GM21529 (cell line): ENCODE data around the gene HJURP.

Source experiments
- ATAC-seq: cut with Tn5 transposase; IDR thresholded peaks from one replicate; pipeline ENCODE4 v1.9.1; 2021; ENCODE audit not compliant: unreplicated experiment

Gene HJURP

DNA sequence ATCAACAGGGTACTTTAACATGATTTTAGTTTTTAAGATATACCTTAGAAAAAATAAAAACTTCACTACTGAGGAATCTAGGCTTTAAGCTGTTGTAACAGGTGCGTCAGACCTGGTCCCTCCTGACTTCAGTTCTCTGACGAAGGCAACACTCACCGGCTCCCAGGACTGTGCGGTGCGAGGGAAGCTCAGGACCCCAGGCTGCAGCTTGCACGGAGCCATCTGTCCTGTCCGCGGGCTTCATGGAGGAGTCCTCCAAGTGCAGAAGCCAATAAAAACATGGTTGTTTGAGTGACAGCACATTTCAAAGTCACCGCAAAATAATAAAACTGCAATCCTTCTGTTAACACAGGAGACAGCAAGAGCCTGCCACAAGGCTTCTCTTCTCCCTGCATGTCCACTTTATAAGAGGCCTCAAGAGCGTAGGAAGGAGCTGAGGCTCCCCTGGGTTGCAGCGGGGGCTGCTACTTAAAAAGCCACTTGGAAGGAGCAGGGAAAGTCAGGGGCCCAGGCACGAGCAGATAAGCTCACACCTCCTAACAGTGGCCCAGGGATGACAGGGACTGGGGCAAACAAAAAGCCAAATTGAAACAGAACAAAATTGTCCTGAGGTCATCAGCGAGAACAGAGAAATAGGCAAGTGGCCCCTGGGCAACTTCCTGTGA lies 4.6 kb downstream of the HJURP start:
- ATAC-seq, result no peak

DNA sequence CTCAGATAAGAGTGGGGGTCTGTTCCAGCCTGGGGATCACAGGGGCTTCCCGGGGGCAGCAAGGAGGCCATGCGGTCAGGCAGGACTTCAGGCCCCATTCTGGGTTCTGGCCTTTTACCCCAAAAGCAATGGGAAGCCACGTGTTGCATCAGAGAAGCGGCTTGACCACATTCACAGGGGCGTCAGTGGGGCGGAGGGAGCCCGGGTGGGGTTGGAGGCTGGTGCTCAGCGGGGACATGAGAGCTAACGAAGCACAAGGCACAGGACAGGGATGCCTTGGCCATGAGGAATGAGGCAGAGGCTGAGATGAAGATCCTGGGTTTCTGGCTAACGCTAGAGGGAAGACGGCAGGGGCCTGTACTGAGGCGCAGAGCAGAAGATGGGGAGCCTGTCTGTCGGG lies 6.1 kb downstream of the HJURP start:
- no peak for ATAC-seq

DNA sequence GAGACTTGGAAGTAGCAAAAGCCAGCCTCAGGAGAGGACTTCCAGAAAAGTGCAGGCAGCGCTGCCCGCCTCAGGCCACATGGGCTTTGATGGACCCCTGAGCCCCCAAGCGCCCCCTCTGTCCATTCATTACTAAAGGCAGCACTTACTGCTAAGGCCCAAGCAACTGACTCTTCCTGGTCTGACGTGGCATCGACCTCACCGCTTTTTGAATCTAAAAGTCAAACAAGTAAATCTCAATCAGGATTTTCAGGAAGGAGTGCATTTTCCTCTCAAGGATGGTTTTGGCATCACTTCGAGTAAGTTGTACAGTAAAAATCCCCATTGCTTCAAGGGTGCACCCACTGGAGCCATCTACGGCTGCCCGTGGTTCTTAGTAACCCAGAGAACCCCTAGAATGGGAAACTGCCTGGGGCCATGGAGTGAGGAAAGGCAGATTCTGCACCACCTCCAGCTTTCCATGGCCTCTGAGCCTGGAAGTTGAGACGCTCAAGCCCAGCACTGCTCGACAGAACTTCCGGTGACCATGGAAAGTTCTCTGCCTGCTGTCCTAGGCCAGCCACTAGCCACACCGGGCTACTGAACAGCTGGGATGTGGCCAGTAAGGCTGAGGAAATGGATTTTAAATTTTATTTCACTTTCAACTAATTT lies 7.0 kb downstream of the HJURP start:
- no peak for ATAC-seq

DNA sequence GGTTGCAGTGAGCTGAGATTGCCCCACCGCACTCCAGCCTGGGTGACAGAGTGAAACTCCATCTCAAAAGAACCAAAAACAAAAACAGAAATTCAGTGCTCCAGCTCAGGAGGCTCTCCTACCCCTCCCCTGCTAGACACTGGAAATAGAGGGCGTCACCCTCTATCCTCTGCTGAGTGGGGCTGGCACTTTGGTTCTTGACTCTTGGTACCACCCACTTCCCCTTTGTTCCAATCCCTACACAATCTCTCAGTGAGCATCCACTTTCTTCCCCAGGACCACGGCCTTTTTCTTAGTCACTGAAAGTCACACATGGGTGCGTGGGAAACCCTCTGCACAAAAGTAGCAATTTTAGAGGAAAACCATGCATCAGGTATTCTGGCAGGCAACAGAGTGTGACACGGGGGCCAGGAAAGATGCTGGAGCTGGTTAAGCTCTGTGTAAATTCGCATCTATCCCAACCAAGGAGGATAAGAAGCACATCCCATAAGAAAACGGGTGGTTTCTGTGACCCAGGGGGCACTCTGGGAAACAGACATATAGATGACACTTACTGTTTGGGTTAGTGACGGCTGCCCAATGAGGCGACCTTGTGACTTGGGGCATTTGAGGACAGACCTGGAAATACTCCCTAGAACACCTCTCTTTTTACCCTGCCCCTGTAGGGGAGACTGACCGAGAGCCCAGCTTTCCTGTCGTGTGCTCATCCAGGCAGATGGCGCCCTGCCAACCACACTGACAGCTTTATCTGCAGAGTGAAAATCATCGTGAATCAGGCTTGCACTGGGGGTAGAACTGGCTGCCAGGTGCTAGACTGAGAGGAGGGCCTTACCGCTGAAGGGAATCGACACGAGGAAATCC lies 7.7 kb downstream of the HJURP start:
- ATAC-seq, result no peak

DNA sequence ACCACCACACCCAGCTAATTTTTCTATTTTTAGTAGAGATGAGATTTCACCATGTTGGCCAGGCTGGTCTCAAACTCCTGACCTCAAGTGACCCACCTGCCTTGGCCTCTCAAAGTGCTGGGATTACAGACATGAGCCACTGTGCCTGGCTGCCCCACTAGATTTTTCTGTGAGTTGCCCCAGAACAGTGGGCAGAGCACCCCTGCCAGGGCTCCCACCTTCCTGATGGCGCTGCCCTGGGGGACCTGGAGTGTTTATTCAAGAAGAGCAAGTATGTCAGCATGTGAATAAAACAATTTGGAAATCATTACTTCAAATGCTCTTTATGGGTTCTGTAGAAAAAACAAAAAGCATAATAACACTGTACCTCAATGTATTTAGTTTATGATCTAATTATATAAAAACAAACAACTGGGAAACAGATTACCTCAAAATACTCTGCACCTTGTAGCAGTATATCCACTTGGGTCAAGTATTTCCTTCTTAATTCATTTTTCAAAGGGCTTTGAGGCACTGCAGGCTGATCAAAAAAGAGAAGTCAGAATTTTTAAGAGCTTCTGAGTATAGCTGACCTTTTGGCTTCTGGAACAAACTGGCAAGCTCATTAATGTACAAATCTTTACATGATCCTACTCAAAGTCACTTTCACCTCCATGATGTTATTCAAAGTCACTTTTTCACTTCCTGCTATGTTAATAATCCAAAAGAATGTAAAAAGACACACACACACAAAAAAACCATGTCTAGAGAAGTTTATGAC lies 8.9 kb downstream of the HJURP start:
- ATAC-seq, result no peak

DNA sequence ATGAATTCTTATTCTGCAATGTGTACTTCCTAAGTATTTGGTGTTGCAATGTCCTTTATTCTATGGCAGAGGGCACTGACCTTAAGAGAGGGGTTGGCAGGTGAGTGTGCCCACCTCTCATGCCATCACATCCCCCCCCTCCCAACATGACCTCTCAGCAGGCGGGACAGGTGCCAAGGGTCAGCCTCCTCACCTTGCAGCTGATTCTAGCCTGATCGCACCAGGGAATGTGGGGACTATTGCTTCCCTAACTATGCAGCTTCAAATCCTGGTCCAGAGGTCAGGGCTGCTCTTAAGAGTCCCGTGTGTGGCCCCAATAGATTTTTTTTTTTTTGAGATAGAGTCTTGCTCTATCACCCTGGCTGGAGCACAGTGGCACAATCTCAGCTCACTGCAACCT lies 9.5 kb downstream of the HJURP start:
- ATAC-seq, result no peak

DNA sequence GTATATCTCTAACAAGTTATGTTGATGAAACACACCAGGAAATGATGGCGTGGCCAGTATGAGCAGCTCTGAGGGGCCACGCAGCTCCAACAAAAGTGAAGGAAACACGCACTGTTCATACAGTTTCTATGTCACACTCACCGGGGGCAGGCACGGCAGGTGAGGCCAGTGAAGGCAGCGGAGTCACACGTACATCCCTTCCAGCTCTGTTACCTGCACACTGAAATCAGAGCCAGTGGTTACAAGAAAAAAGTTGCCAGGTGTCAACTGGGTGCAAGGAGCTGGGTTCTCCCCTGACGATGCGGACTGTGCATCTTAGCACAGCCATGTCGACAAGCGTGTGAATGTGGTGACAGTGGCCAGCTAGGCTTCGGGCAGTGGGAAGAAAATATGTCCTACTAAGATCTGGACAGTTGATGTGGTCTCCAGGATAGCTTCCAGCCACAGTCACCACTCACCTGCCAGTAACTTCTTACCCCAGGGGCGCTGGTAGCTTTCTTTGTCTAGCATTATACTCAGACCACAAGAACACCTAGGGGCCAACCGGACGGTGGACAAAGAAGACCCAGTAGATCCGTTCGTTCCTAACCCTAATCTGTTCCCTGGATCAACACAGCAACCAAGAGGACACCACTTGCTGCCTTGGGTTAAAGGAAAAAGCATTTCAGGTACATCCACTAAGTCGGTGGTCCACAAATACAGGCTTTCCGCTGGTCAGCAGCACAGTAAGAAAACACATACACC lies 10.1 kb downstream of the HJURP start:
- ATAC-seq, result no peak

DNA sequence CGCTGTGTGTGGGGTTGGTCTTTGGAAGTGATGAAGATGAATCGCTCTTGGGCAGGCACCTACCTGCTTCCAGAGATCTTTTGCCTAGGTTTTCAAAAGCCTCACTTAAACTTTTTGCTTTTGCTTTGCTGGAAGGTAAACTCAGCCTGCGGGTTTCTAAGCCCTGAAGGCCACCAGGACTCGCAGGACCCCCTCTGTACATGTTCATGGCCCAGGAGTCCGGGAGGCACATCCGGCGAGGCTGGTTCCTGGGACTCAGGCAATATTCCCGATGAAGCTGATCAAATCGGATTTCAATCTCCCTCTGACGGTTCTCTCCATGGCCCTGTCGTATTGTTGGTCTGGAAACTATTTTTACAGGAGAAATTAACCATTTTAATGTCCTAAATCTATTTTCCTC lies 13.2 kb downstream of the HJURP start:
- no peak for ATAC-seq

DNA sequence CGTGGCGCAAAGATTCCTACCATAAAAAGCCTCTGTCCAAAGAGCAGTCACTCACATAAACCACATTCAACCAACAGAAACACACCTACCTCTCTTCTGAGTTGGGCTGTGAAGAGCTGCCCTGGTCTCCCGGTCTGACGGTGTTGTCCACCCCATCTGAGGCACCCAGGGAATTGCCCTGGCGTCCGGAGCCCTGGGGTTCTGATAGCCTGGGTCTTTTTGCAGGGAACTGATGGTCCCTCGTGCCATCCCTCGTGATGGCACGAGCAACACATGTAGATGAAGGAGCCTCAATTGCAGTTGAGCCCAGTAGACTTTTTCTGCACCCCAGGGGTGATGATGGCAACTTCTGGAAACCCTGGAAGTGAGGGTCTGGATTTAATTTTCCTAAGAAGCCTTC lies 13.8 kb downstream of the HJURP start:
- no peak for ATAC-seq

DNA sequence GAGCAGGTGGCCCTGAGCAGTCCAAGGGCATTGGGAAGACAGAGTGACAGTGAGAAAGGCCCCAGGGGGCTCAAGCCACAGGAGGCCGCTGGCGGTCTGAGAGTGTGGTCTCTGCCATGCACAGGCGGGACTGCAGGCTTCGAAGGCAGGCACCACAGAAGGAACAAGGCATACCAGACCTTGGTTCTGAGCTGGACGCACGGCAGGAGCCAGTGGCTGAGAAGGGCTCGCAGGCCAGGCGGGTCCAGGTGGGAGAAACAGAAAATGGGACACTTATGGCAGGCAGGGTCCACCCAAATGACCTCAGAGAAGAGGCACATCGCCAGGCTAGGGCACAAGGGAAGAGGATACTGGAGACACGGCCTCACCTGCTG lies 14.9 kb downstream of the HJURP start:
- ATAC-seq, result no peak

DNA sequence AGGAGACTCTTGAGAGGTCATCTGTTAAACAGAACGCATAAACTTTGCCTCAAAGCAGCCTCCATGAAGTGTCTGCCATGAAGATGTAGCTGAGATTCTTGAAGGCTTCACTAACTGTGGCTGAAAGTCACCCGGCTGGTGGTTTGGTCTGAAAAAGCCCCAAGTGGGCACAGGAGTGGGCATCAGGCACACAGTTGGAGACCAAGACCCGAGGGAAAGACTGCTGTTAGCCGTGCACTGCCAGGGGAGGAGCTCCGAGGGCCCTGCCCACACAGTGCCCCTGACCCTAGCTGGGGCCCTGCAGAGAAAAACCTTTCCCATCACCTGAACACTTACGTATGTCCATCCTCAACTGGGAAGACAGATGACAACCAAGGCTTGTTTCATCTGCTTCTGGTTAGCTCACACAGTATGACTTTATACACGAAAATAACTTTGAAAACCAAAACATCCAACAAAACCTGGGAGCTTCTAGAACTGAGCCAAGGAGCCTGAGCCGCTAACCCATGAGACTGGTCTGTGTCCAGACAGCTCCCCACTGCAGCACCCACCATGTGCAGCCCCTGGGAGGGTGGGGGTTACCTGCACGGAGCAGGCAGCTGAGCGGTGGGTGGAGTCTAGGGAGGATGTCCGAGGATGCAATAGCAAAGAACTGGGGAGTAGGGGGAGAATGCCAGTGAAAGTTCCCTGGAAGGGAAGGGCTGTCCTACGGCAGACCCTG lies 15.4 kb downstream of the HJURP start:
- ATAC-seq, result no peak

DNA sequence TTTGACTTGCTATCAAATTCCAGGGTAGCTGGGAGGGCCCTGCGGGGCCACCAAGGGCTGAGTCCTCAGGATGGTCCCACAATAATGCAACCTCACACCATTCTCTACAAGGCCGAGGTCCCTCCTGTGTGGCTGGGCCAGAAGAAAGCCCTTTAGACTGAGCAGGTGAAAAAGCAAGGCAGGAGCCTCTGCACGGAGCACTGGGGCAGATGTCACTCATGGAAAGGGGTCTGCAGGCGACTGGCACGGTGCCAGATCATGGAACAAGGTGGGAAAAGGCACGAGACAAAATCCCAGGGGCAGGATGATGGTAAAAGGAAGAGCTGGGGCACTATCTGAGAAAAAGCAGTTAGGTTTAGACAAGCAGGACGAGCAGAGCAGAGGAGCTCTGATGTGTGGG lies 16.1 kb downstream of the HJURP start:
- no peak for ATAC-seq

DNA sequence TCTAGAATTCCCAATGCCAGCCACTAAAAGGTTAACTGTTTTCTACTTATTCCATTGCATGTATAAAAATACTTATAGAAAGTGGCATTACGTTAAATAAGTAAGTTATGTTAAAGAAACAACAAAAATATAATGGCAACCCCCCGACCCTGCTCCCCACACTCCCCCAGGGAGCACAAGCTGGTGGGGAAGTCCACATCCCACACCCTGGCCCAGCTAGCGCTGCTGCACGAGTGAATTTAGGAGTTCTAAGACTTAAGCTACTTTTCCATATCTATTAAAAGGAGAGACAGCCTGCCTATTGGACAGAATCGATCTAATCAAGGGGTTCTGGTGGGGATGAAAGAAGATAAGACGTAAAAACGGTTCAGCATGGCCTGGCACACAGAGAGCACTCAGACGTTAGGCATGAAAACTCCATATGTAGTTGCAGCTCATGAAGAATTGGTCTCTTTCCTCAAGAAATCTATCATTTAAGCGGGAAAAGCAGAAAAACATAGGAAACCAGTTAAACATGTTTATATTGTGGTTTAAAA lies 16.6 kb downstream of the HJURP start:
- ATAC-seq, result no peak

DNA sequence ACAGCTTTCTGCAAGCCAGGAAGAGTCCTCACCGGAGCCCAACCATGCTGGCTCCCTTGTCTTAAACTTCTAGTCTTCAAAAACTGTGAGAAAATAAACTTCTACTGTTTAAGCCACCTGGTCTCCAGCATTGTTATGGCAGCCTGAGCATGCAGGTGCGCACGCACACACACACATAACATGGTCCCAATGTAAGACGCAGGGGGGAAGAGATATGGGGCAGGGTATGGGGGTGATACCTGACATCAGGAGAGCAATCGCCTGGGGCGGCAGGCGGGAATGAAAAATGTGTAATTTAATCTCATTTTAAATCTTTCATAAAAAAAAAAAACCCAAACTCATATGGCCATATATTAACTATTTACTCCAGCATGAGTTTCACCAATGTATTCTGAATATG lies 18.0 kb downstream of the HJURP start:
- no peak for ATAC-seq

DNA sequence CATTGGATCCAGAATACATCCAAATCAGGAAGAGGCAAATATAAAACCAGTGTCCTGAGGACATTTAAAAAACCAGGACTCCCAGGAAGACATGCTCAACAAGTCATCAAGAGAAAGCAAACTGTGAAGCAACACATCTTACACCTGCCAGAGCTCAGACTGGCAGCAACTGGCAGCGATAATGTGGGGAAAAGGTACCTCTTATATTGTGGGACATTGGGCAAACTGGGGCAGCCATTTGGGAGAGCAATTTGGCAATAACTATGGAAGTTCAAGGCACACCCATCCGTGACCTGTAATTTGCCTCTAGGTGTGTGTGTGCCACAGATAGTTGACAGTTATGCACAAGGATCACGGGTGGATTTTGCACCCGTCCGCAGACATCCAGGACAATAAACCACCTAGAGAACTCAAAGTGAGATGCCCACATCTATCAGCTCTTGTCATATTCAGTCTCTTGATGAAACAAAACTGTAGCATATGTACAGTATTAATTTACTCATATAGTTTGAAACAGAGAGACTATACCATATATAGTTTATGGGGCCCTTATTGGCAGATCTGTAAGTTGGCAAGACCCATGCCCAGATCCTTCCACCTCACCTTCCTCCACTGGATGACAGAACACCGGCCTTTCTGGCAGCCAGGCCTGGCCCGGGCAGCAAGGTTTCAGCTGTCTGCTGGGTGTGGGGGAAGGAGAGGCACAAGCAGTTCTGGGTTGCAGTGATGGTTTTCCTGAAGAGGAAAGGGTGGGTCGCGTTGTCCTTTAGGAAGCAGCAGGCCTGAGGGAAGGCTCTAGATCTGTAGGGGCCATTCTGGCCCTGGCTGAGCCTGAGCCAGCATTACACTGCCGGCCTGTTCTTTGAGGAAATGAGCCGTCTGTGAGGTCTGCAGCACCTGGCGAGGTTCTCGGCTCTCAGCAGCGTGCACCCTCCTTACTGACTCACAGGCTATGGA lies 18.8 kb downstream of the HJURP start:
- no peak for ATAC-seq

DNA sequence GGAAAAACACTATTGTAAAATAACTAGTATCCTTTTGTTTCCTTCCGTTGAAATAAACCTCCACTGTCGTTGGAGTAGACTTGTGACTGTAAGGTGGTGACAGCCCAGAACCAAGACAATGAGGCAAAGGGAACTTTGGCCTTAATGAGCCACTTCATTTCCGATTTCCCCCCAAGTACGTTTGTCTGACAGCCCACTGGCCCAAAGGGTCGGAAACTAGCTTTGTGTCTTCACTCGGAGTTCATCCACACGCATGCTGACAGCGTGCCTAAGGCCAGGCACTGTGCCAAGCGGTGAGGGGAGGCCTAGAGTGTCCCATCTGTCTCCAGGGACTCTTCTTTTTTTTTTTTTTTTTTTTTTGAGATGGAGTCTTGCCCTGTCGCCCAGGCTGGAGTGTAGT lies 21.0 kb downstream of the HJURP start:
- no peak for ATAC-seq

DNA sequence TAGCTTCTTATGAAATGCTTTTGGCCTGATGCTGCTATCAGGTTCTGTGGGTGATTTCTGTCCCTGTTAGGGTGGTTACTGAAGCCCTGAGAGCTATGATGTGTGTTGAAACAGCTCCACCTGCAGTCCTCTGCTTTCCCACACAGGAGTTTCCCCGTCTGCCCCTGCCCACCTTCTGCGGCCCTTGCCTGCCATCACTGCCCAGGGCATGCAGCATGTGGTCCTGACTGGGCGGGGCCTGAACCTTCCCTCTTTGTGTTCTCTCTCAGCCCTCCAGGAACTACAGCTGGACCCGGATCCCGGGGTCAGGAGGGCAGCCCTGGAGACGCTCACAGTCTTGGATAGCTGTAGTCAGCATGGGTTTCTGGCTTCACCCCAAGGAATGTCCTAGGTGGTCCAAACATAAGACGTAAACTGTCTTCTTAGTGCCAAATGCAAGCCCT lies 21.4 kb downstream of the HJURP start:
- ATAC-seq, result no peak

DNA sequence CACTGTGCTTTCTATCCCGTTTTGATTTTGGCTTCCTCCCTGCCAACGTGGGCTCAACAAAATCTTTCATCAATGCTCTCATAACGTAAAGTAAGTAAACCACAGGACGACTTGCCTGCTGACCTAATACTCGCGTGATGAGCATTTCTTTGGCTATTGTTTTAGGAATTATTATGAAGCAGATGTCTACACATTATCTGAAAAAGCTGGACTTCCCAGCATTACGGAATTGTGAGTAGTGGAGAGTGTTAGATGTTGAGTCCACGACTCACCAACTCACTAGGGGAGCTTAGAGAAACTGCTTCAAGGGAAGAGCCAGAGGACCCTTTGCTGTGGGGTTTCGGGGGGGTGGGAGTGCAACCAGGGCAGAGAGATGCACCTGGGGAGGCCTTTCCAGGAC lies 21.9 kb downstream of the HJURP start:
- ATAC-seq, result no peak

DNA sequence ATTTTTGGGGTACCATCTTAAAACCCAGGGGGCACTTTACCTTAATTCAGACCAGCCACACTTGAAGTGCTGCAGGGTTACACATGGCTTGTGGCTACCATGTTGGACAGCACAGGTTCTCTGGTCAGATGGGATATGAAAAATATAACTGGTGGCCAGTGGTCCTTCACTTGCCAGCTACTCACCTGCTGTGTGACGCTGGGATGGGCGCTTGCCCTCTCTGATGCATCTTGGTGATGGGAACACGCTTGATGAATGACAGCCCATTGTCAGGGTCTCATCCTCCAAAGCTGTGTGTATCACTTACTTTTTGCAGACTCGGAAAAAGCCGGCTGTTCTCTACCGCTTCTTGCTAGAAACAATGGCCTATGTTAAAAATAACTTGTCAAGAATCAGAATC lies 22.5 kb downstream of the HJURP start:
- no peak for ATAC-seq
